Progenitor cell of endocrine pancreas (in vitro differentiated cells): Measurements from ENCODE around the gene CFAP119. TPM values are rescaled to one million over a fixed set of nuclear protein-coding genes. Genes with fewer than 3 reads are reported as not detected.
A peak's percentile ranks its signal among the peaks of the same experiment; 100 is the strongest.
"Not testable (repeated sequence)": the region's sequence is repeated elsewhere in the genome, so short reads cannot be mapped to it uniquely, and the experiment has no call there.

Source experiments
- DNase-seq: peaks from one replicate; pipeline ENCODE4 v3.0.0; 2021; ENCODE audit warnings: low spot score; ENCODE audit not compliant: unreplicated experiment
- H3K27ac Mint-ChIP-seq: 2 replicates; pipeline ENCODE4 v1.8.0; 2021; ENCODE audit warnings: mild to moderate bottlenecking, moderate library complexity, mixed read lengths
- H3K27me3 Mint-ChIP-seq: 2 replicates; pipeline ENCODE4 v1.8.0; 2021; ENCODE audit warnings: mixed read lengths
- H3K36me3 Mint-ChIP-seq: 2 replicates; pipeline ENCODE4 v1.8.0; 2022; ENCODE audit warnings: mixed read lengths; ENCODE audit not compliant: insufficient read depth
- H3K4me1 Mint-ChIP-seq: 2 replicates; pipeline ENCODE4 v1.8.0; 2021; ENCODE audit warnings: low read depth, mixed read lengths
- H3K4me3 Mint-ChIP-seq: 2 replicates; pipeline ENCODE4 v1.8.0; 2021; ENCODE audit warnings: low read depth, mild to moderate bottlenecking, moderate library complexity, mixed read lengths
- H3K9me3 Mint-ChIP-seq: 2 replicates; pipeline ENCODE4 v1.8.0; 2021; ENCODE audit warnings: low read depth, mixed read lengths
- long read RNA-seq: library from polyadenylated mRNA; unstranded; transcript quantifications from one replicate; pipeline ENCODE4 v2.0.0, GENCODE V29; 2020
- total RNA-seq: library from RNA; stranded (reverse); gene quantifications from 2 replicates; pipeline ENCODE4 v1.2.1, GENCODE V29; 2021
- TF ChIP-seq, protein P1 (sequence below): fragments of 200-600 bp; sonication (generic); IDR thresholded peaks from one replicate; pipeline ENCODE4 v1.5.0; 2021; ENCODE audit warnings: antibody characterized with exemption, mild to moderate bottlenecking; ENCODE audit not compliant: unreplicated experiment

Gene CFAP119
- 19.3 and 22.2 TPM in 2 replicates for total RNA-seq
- long read RNA-seq, partial matches to known transcripts, result 4 of 10 reads
- long read RNA-seq, other reads (novel, unspliced or antisense), result 6 of 10 reads

DNA sequence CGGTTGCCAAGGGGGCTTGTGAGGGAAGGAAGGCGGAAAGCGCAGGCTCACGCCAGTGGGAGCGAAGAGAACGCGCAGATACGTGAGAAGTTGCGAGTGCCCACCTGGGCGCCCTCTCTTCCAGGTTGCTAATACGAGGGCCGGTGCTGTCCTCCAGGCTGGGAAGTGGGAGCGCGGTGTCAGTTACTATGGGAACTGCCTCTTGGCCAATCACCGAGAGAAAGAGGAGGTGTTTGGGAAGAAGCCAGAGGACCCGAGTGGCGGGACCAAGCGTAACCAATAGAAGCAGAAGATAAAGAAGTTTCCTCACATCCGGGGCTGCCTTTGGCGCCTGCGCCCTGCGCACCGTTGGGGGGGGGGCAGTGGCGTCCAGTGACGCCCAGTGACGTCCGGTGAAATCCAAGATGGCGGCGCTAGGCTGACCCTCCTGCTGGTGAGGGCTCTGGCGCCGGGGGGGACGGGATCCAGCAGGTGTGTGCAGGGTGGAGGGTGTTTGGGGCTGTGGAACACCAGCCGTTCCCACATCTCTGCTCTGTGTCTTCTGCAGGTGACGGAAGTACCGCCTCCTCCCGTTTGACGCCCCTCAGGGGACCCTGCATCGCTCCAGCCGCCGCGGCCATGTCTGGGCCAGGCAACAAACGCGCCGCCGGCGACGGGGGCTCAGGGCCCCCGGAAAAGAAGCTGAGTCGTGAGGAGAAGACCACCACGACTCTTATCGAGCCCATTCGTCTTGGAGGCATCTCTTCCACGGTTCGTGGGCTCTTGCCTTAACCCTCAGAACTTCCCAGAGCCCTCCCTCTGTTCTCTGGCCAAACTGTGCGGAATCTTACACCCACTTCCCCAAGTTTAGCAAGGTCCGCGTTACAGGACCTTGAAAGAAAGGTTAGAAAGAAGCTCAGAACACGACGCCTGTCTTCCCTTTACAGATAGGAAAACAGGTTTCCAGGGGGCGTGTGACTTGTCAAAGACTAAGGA is at the start of gene CFAP119, which contains the start of gene RNF40:
TSS of gene CFAP119 (minus strand) at position 135 of the 975 bp plus-strand sequence. CDS start 314 bp downstream, outside the sequence.
TSS of gene RNF40 (plus strand) at position 395 of the 975 bp plus-strand sequence. CDS start at position 619, 224 bp downstream.
- Mint-ChIP-seq H3K9me3 (no peaks in the 10 kb centered on the region), H3K36me3 (peaks cover 13% of the 10 kb centered on the region), H3K27ac (peak within 1 kb of the TSS; percentile 96), H3K27me3 (no peaks in the 10 kb centered on the region), H3K4me1 (peaks cover 20% of the 10 kb centered on the region), H3K4me3 (peak within 1 kb of the TSS; percentile 90)
- peak; percentile 94 for DNase-seq
- TF ChIP-seq, protein P1, sequence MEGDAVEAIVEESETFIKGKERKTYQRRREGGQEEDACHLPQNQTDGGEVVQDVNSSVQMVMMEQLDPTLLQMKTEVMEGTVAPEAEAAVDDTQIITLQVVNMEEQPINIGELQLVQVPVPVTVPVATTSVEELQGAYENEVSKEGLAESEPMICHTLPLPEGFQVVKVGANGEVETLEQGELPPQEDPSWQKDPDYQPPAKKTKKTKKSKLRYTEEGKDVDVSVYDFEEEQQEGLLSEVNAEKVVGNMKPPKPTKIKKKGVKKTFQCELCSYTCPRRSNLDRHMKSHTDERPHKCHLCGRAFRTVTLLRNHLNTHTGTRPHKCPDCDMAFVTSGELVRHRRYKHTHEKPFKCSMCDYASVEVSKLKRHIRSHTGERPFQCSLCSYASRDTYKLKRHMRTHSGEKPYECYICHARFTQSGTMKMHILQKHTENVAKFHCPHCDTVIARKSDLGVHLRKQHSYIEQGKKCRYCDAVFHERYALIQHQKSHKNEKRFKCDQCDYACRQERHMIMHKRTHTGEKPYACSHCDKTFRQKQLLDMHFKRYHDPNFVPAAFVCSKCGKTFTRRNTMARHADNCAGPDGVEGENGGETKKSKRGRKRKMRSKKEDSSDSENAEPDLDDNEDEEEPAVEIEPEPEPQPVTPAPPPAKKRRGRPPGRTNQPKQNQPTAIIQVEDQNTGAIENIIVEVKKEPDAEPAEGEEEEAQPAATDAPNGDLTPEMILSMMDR, result no peak

DNA sequence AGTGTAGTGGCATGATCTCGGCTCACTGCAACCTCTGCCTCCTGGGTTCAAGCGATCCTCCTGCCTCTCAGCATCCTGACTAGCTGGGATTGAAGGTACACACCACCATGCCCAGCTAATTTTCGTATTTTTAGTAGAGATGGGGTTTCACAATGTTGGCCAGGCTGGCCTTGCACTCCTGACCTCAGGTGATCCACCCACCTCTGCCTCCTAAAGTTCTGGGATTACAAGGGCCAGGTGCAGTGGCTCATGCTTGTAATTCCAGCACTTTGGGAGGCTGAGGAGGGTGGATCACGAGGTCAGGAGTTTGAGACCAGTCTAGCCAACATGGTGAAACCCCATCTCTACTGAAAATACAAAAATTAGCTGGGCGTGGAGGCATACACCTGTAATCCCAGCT is 47.8 kb upstream of the CFAP119 start:
- H3K4me3 Mint-ChIP-seq, H3K36me3 Mint-ChIP-seq, H3K9me3 Mint-ChIP-seq, H3K27me3 Mint-ChIP-seq, H3K27ac Mint-ChIP-seq, DNase-seq: not testable (repeated sequence)
- H3K4me1 Mint-ChIP-seq, result peaks cover 16% of the 10 kb centered on the region

DNA sequence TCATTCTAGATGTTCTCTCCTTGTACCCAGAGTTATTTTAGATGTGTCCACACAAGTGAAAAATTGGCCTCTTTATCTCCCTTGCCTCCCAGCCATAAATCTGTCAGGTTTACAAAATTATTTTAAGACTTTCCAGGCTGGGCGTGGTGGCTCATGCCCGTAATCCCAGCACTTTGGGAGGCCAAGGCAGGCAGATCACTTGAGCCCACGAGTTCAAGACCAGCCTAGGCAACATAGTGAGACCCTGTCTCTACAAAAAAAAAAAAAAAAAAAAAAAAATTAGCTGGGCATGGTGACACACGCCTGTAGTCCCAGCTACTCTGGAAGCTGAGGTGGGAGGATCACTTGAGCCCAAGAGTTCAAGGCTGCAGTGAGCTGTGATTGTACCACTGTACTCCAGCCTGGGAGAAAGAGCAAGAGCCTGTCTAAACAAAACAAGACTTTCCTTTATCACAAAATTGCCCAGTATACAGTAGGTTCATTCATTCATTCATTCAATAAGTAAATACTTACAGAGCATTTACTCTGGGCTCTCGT is 47.1 kb upstream of the CFAP119 start:
- H3K27ac Mint-ChIP-seq, H3K4me3 Mint-ChIP-seq, H3K27me3 Mint-ChIP-seq, H3K9me3 Mint-ChIP-seq, H3K36me3 Mint-ChIP-seq, DNase-seq: not testable (repeated sequence)
- peaks cover 16% of the 10 kb centered on the region for H3K4me1 Mint-ChIP-seq

DNA sequence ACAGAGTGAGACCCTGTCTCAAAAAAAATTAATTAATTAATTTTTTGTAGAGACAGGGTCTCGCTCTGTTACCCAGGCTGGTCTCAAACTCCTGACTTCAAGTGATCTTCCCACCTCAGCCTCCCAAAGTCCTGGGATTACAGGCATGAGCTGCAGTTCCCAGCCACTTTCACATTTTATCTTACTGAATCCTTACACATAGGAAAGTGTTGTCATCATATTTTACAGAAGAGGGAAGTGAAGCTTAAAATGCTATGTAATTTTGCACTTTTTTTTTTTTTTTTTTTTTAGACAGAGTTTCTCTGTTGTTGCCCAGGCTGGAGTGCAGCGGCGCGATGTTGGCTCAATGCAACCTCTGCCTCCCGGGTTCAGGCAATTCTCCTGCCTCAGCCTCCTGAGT is 46.3 kb upstream of the CFAP119 start:
- H3K9me3 Mint-ChIP-seq, result no peaks in the 10 kb centered on the region
- H3K27me3 Mint-ChIP-seq, result peaks cover 6% of the 10 kb centered on the region

DNA sequence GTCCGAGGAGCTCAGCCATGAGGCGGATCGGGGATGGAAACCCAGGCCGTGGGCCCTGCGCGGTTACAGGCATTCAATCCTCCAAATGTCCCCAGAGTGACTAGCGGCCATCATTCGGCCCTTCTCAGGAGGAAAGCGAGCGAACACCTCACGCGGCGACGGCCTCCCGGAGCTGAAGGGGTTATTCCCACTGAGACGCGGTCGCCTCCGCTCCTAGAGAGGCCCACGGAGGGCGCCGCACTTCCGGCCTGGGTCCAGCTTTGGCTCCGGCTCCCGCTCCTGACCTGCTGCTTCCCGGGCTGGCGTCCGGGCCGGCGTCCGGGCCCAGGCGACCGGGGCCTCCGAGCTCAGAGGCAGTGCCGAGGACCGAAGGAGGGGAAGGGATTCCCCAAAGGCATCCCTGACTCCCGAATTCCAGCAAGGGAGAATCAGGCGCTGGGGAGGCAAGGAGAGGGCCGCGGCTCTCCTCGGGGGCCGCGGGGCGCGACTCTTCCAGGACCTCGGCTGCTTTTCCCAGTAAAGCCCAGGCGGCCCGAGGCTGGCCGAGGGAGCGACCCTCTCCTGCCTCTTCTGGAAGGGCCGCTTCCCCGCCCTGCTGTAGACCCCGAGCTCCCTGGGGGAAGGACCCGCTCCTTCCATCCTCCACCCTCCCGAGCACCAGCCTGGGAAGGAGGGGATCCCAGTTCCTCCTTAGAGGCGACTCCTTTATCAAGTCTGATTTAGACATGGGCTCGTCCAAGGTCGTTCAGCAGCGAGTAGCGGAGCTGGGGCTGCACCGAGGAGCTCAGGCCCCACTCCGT is 43.7 kb upstream of the CFAP119 start:
- peak overlapping the region; percentile 89 for H3K27ac Mint-ChIP-seq
- peaks cover 13% of the 10 kb centered on the region for H3K4me1 Mint-ChIP-seq
- peak; percentile 65 for DNase-seq
- H3K27me3 Mint-ChIP-seq, result peaks cover 14% of the 10 kb centered on the region
- TF ChIP-seq, protein P1, result no peak
- H3K4me3 Mint-ChIP-seq, result peak overlapping the region; percentile 78
- no peaks in the 10 kb centered on the region for H3K9me3 Mint-ChIP-seq
- no peaks in the 10 kb centered on the region for H3K36me3 Mint-ChIP-seq

More for the DNA sequence above, 46.3 kb upstream of the CFAP119 start:
- DNase-seq, result no peak
- TF ChIP-seq, protein P1, result no peak
- Mint-ChIP-seq H3K4me3 (no peak overlapping the region), H3K36me3 (no peaks in the 10 kb centered on the region), H3K4me1 (peaks cover 13% of the 10 kb centered on the region), H3K27ac (no peak overlapping the region)

DNA sequence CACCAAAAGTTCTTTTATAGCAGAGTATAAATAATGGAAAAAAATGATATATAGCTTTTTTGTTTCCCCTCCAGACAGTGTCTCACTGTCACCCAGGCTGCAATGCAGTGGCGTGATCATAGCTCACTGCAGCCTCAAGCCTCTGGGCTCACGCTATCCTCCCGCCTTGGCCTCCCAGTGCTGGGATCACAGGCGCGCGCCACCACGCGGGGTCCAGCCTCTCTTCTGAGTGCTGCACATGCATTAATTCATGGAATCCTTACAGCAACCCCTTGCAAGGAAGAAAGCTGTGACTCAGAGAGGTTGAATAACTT is 43.2 kb upstream of the CFAP119 start:
- DNase-seq, result no peak
- peaks cover 16% of the 10 kb centered on the region for H3K27me3 Mint-ChIP-seq

More for the DNA sequence above, 43.2 kb upstream of the CFAP119 start:
- no peaks in the 10 kb centered on the region for H3K9me3 Mint-ChIP-seq
- peak overlapping the region; percentile 78 for H3K4me3 Mint-ChIP-seq
- peak overlapping the region; percentile 89 for H3K27ac Mint-ChIP-seq
- no peaks in the 10 kb centered on the region for H3K36me3 Mint-ChIP-seq
- H3K4me1 Mint-ChIP-seq, result peaks cover 13% of the 10 kb centered on the region
- TF ChIP-seq, protein P1, result no peak
